Measurements from ENCODE around the gene GRIA4.

GRIA4 gene

DNA sequence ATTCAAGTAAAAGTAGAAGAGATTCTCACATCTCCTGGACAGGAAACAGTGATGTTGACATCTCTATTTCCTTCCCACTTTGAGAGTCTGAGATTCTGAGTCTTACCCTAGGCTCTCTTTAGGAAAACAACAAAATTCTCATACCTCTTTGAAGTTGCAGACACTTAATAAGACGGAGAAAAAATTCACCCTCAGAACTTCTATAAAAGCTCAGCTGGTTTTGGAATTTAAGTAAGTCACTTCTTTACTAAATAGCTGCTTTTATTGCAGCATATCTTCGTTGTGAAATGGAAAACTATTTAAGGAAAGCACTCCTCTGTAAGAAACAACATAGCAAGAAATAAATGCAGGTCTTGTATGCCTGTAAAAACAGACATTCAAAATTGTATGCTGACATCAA is 333.0 kb downstream of the GRIA4 start:
- no peaks in the 10 kb centered on the region for H3K9me3 ChIP-seq (ENCODE audit: control insufficient read depth, insufficient read depth, low read depth, low read length)
- H3K36me3 ChIP-seq (ENCODE audit: control insufficient read depth in 2 of 2, insufficient read depth in 1 of 2, low read length in 2 of 2), result no peaks in the 10 kb centered on the region
- ChIA-PET CTCF (no interaction called here), POLR2A (no interaction called here)
- no peak for TF ChIP-seq ZNF626 (tag by site-specific recombination; IDR thresholded peaks at IDR 0.05)
- TF ChIP-seq, protein P1, sequence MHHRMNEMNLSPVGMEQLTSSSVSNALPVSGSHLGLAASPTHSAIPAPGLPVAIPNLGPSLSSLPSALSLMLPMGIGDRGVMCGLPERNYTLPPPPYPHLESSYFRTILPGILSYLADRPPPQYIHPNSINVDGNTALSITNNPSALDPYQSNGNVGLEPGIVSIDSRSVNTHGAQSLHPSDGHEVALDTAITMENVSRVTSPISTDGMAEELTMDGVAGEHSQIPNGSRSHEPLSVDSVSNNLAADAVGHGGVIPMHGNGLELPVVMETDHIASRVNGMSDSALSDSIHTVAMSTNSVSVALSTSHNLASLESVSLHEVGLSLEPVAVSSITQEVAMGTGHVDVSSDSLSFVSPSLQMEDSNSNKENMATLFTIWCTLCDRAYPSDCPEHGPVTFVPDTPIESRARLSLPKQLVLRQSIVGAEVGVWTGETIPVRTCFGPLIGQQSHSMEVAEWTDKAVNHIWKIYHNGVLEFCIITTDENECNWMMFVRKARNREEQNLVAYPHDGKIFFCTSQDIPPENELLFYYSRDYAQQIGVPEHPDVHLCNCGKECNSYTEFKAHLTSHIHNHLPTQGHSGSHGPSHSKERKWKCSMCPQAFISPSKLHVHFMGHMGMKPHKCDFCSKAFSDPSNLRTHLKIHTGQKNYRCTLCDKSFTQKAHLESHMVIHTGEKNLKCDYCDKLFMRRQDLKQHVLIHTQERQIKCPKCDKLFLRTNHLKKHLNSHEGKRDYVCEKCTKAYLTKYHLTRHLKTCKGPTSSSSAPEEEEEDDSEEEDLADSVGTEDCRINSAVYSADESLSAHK (tag by site-specific recombination; IDR thresholded peaks at IDR 0.05), result no peak
- TF ChIP-seq ZNF23 (tag by site-specific recombination; IDR thresholded peaks at IDR 0.05; ENCODE audit: borderline replicate concordance), result no peak
- TF ChIP-seq, protein P2, sequence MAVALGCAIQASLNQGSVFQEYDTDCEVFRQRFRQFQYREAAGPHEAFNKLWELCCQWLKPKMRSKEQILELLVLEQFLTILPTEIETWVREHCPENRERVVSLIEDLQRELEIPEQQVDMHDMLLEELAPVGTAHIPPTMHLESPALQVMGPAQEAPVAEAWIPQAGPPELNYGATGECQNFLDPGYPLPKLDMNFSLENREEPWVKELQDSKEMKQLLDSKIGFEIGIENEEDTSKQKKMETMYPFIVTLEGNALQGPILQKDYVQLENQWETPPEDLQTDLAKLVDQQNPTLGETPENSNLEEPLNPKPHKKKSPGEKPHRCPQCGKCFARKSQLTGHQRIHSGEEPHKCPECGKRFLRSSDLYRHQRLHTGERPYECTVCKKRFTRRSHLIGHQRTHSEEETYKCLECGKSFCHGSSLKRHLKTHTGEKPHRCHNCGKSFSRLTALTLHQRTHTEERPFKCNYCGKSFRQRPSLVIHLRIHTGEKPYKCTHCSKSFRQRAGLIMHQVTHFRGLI (tag by site-specific recombination; IDR thresholded peaks at IDR 0.05), result no peak
- H3K4me1 ChIP-seq (ENCODE audit: control insufficient read depth, insufficient read depth, low read length), result no peaks in the 10 kb centered on the region
- H3K4me3 ChIP-seq (ENCODE audit: low read depth, low read length), result no peak overlapping the region
- no peak overlapping the region for H3K27ac ChIP-seq (ENCODE audit: extremely low read depth, low read depth, low read length)

DNA sequence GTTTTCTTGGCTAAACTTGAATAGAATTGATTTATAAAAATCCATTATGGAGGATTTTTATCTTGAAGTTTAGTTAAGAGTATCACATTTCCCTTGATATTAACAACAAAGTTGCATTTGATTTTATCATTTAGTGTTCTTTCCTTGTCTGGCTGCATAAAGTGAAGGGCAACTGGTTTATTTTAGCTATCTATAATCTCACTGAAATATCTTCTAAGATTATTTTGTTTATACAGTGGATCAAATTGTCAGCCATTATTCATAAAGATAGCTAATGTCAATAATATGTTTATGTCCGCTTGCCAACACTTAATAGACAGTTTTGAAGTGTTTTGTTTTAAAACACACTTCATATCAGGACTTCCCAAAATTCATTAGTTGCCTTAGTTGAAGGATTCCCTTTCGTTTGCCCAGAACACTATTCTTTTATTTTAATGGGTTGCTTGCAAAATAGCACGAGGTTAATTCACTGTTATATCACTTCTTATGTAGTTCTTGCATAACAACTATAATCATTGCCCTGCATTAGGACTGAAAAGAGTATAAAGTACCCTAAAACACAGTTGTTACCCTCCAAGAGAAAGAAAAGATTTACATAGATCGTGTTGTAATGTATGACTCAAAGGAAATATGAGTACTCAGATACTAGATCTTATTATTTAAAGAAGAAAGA is 339.2 kb downstream of the GRIA4 start:
- TF ChIP-seq YY2 (tag by site-specific recombination; IDR thresholded peaks at IDR 0.05), result no peak
- TF ChIP-seq ZFP37 (tag by site-specific recombination; IDR thresholded peaks at IDR 0.05), result no peak
- TF ChIP-seq GLIS1 (tag by site-specific recombination; IDR thresholded peaks at IDR 0.05), result no peak
- no peak for TF ChIP-seq ZNF112 (tag by site-specific recombination; IDR thresholded peaks at IDR 0.05)
- TF ChIP-seq, protein P3, sequence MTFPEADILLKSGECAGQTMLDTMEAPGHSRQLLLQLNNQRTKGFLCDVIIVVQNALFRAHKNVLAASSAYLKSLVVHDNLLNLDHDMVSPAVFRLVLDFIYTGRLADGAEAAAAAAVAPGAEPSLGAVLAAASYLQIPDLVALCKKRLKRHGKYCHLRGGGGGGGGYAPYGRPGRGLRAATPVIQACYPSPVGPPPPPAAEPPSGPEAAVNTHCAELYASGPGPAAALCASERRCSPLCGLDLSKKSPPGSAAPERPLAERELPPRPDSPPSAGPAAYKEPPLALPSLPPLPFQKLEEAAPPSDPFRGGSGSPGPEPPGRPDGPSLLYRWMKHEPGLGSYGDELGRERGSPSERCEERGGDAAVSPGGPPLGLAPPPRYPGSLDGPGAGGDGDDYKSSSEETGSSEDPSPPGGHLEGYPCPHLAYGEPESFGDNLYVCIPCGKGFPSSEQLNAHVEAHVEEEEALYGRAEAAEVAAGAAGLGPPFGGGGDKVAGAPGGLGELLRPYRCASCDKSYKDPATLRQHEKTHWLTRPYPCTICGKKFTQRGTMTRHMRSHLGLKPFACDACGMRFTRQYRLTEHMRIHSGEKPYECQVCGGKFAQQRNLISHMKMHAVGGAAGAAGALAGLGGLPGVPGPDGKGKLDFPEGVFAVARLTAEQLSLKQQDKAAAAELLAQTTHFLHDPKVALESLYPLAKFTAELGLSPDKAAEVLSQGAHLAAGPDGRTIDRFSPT (tag by site-specific recombination; IDR thresholded peaks at IDR 0.05), result no peak
- TF ChIP-seq SETDB1 (IDR thresholded peaks at IDR 0.05; ENCODE audit: insufficient read length, low read length), result no peak
- TF ChIP-seq, protein P1 (tag by site-specific recombination; IDR thresholded peaks at IDR 0.05), result no peak

DNA sequence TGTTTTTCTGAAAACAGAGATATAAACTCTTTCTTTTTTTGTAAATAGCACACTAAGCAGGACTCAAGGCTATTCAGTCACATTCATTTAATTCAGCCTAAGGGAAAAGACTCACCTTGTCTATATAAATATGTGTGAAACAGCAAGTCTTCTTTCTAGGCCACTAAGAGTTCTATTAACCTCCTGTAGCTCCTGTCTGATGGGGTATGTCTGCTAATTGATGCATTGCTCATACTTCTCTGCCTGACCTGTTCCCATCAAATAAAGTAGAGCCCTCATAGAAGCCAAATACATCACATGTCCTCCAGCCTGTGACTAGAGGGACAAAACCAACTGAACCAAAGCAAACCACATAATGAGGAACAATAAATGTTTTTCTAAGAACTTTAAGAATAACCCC is 344.0 kb downstream of the GRIA4 start:
- Histone ChIP-seq H3K4me3 (ENCODE audit: low read depth, low read length) (no peak overlapping the region), H3K36me3 (ENCODE audit: control insufficient read depth in 2 of 2, insufficient read depth in 1 of 2, low read length in 2 of 2) (no peaks in the 10 kb centered on the region), H3K27ac (ENCODE audit: extremely low read depth, low read depth, low read length) (no peak overlapping the region), H3K4me1 (ENCODE audit: control insufficient read depth, insufficient read depth, low read length) (no peaks in the 10 kb centered on the region), H3K9me3 (ENCODE audit: control insufficient read depth, insufficient read depth, low read depth, low read length) (no peaks in the 10 kb centered on the region)
- POLR2A ChIA-PET, result no interaction called here
- CTCF ChIA-PET, result no interaction called here
- TF ChIP-seq MZF1 (tag by site-specific recombination; IDR thresholded peaks at IDR 0.05; ENCODE audit: borderline replicate concordance) (no peak), ZNF121 (tag by site-specific recombination; IDR thresholded peaks at IDR 0.05) (no peak), ZNF544 (tag by site-specific recombination; IDR thresholded peaks at IDR 0.05) (no peak), HOXC10 (CRISPR knock-in tag; IDR thresholded peaks at IDR 0.05) (no peak), ZNF19 (tag by site-specific recombination; IDR thresholded peaks at IDR 0.05; ENCODE audit: low read depth) (no peak), GLIS1 (tag by site-specific recombination; IDR thresholded peaks at IDR 0.05) (no peak), GLIS2 (tag by site-specific recombination; IDR thresholded peaks at IDR 0.05) (no peak), ZNF530 (tag by site-specific recombination; IDR thresholded peaks at IDR 0.05; ENCODE audit: low read depth) (no peak), ZNF266 (tag by site-specific recombination; IDR thresholded peaks at IDR 0.05; ENCODE audit: low read depth) (no peak), ZBTB48 (tag by site-specific recombination; IDR thresholded peaks at IDR 0.05) (no peak), ZNF335 (tag by site-specific recombination; conservative IDR thresholded peaks at IDR 0.05) (no peak), ZNF366 (tag by site-specific recombination; conservative IDR thresholded peaks at IDR 0.05) (no peak)
- TF ChIP-seq, protein P4, sequence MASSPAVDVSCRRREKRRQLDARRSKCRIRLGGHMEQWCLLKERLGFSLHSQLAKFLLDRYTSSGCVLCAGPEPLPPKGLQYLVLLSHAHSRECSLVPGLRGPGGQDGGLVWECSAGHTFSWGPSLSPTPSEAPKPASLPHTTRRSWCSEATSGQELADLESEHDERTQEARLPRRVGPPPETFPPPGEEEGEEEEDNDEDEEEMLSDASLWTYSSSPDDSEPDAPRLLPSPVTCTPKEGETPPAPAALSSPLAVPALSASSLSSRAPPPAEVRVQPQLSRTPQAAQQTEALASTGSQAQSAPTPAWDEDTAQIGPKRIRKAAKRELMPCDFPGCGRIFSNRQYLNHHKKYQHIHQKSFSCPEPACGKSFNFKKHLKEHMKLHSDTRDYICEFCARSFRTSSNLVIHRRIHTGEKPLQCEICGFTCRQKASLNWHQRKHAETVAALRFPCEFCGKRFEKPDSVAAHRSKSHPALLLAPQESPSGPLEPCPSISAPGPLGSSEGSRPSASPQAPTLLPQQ (tag by site-specific recombination; IDR thresholded peaks at IDR 0.05), result no peak

More for the DNA sequence above, 339.2 kb downstream of the GRIA4 start:
- no peaks in the 10 kb centered on the region for H3K36me3 ChIP-seq (ENCODE audit: control insufficient read depth in 2 of 2, insufficient read depth in 1 of 2, low read length in 2 of 2)
- ChIA-PET CTCF (no interaction called here), POLR2A (no interaction called here)
- no peak overlapping the region for H3K4me3 ChIP-seq (ENCODE audit: low read depth, low read length)
- H3K27ac ChIP-seq (ENCODE audit: extremely low read depth, low read depth, low read length), result no peak overlapping the region
- no peaks in the 10 kb centered on the region for H3K9me3 ChIP-seq (ENCODE audit: control insufficient read depth, insufficient read depth, low read depth, low read length)
- no peaks in the 10 kb centered on the region for H3K4me1 ChIP-seq (ENCODE audit: control insufficient read depth, insufficient read depth, low read length)

All from HEK293 (cell line).